Neuronal stem cell (in vitro differentiated cells): ENCODE measurements around the gene MAN2B1.

Experiments
- DNase-seq: peaks from one replicate; pipeline ENCODE4 v3.0.0-alpha.2; 2013; ENCODE audit warnings: low spot score
- H2AFZ ChIP-seq: one replicate; pipeline ENCODE4 v1.6.1; 2013; ENCODE audit warnings: mild to moderate bottlenecking, low read length, inconsistent platforms
- H2AK5ac ChIP-seq: 2 replicates; pipeline ENCODE4 v1.6.1; 2013; ENCODE audit warnings: low read depth, mild to moderate bottlenecking, inconsistent platforms, low read length, moderate library complexity, mixed read lengths
- H2BK120ac ChIP-seq: 2 replicates; pipeline ENCODE4 v1.6.1; 2013; ENCODE audit warnings: low read depth, mild to moderate bottlenecking, inconsistent platforms, low read length, moderate library complexity, mixed read lengths
- H2BK12ac ChIP-seq: one replicate; pipeline ENCODE4 v1.6.1; 2013; ENCODE audit warnings: low read length, inconsistent platforms
- H2BK15ac ChIP-seq: 2 replicates; pipeline ENCODE4 v1.6.1; 2013; ENCODE audit warnings: mild to moderate bottlenecking, low read length, inconsistent platforms, mixed read lengths
- H2BK5ac ChIP-seq: one replicate; pipeline ENCODE4 v1.6.1; 2013; ENCODE audit warnings: inconsistent platforms, mild to moderate bottlenecking, low read length, moderate library complexity
- H3K14ac ChIP-seq: one replicate; pipeline ENCODE4 v1.6.1; 2013; ENCODE audit warnings: low read length, inconsistent platforms
- H3K18ac ChIP-seq: 2 replicates; pipeline ENCODE4 v1.6.1; 2013; ENCODE audit warnings: low read length, inconsistent platforms
- H3K23ac ChIP-seq: 2 replicates; pipeline ENCODE4 v1.6.1; 2013; ENCODE audit warnings: low read depth, mild to moderate bottlenecking, mixed read lengths, low read length, inconsistent platforms; ENCODE audit not compliant: poor library complexity
- H3K27ac ChIP-seq: replicated peaks from 3 replicates; pipeline ENCODE4 v1.5.1; 2013; ENCODE audit warnings: low read length, inconsistent platforms
- H3K27me3 ChIP-seq, 3 experiments: 2 replicates each; pipeline ENCODE4 v1.6.1; 2013; ENCODE audit warnings: low read length in 3 of 3, mild to moderate bottlenecking in 2 of 3, inconsistent platforms in 1 of 3, low read depth in 1 of 3, mixed read lengths in 1 of 3, moderate library complexity in 1 of 3; ENCODE audit not compliant: control insufficient read depth in 3 of 3, insufficient read depth in 3 of 3
- H3K36me3 ChIP-seq, 2 donors: replicated peaks in 1 of 2; 2 replicates each; pipeline ENCODE4 v1.6.1; 2013; ENCODE audit warnings: low read length in 2 of 2; ENCODE audit not compliant: control insufficient read depth in 2 of 2, insufficient read depth in 2 of 2
- H3K4ac ChIP-seq: 2 replicates; pipeline ENCODE4 v1.6.1; 2013; ENCODE audit warnings: inconsistent platforms, mild to moderate bottlenecking, low read length, moderate library complexity
- H3K4me1 ChIP-seq, 2 donors: 1 replicate in 1 of 2; 2 replicates in 1 of 2; pipeline ENCODE4 v1.6.1; 2013; ENCODE audit warnings: low read length in 2 of 2, low read depth in 1 of 2; ENCODE audit not compliant: control insufficient read depth in 2 of 2, insufficient read depth in 1 of 2
- H3K4me2 ChIP-seq: one replicate; pipeline ENCODE4 v1.6.1; 2013; ENCODE audit warnings: mild to moderate bottlenecking, low read length, inconsistent platforms; ENCODE audit not compliant: insufficient read depth, poor library complexity, severe bottlenecking
- H3K4me3 ChIP-seq, 2 donors: 2 replicates each; pipeline ENCODE4 v1.5.1; 2013; ENCODE audit warnings: low read length in 2 of 2, mild to moderate bottlenecking in 2 of 2, inconsistent platforms in 1 of 2, moderate library complexity in 1 of 2
- H3K79me1 ChIP-seq: one replicate; pipeline ENCODE4 v1.6.1; 2013; ENCODE audit warnings: low read depth, mild to moderate bottlenecking, inconsistent platforms, low read length, moderate library complexity
- H3K9ac ChIP-seq: one replicate; pipeline ENCODE4 v1.6.1; 2013; ENCODE audit warnings: mild to moderate bottlenecking, low read depth, low read length, inconsistent platforms; ENCODE audit not compliant: poor library complexity
- H3K9me3 ChIP-seq, 2 donors: replicated peaks in 1 of 2; 2 replicates each; pipeline versions ENCODE3 to v1.6.1; 2013; ENCODE audit warnings: low read length in 2 of 2, mild to moderate bottlenecking in 2 of 2, inconsistent platforms in 1 of 2, low read depth in 1 of 2, mixed read lengths in 1 of 2, moderate library complexity in 1 of 2; ENCODE audit not compliant: control insufficient read depth in 2 of 2, insufficient read depth in 1 of 2
- H4K8ac ChIP-seq: one replicate; pipeline ENCODE4 v1.6.1; 2013; ENCODE audit warnings: low read depth, mild to moderate bottlenecking, inconsistent platforms, low read length, moderate library complexity
- H4K91ac ChIP-seq: one replicate; pipeline ENCODE4 v1.6.1; 2013; ENCODE audit warnings: low read length, low read depth, mild to moderate bottlenecking, inconsistent platforms; ENCODE audit not compliant: poor library complexity
- WGBS, 2 donors: extraction: QIAGEN DNeasy Blood & Tissue Kit; methylation state at CpG; one replicate each; pipeline ENCODE4 v1.1.7; 2013; ENCODE audit warnings: missing lambda C conversion rate in 2 of 2, mixed read lengths in 1 of 2; ENCODE audit not compliant: insufficient read length in 2 of 2, insufficient replicate concordance in 1 of 2; ENCODE audit errors: extremely low coverage in 2 of 2; 5-methylcytosine and 5-hydroxymethylcytosine counted together

Gene MAN2B1

DNA sequence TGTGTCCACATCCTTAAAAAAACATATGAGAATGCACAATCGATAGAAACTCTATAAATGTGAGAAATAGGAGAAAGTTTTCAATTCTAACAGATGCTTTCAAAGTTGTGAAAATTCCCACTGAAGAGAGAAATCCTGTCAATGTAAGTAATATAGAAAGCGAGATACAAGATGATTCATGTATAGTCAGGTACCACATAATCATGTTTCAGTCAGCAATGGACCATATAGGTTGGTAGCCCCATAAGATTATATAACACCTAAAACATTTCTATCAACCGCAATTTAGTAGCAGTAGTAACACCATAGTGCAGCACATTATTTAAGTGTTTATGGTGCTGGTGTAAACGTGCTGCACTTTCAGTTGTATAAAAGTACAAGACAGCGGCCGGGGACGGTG lies 37.3 kb downstream of the MAN2B1 start:
- Histone ChIP-seq H2AK5ac (no peak overlapping the region), H2BK5ac (no peak overlapping the region), H3K9me3 (peaks cover 31 to 66% of the 10 kb centered on the region in 2 donors), H3K23ac (no peak overlapping the region), H3K14ac (no peak overlapping the region), H3K18ac (no peak overlapping the region), H3K9ac (no peak overlapping the region), H3K4me3 (no peak overlapping the region), H3K79me1 (no peaks in the 10 kb centered on the region), H2BK120ac (no peak overlapping the region), H3K4me2 (no peak overlapping the region), H4K91ac (no peak overlapping the region), H3K36me3 (peaks cover 40 to 76% of the 10 kb centered on the region in 2 donors), H2BK15ac (no peak overlapping the region), H3K27ac (no peak overlapping the region), H3K4ac (no peak overlapping the region), H3K4me1 (no peaks in the 10 kb centered on the region), H3K27me3 (no peaks in the 10 kb centered on the region), H2AFZ (no peak overlapping the region), H4K8ac (no peak overlapping the region), H2BK12ac (no peak overlapping the region)
- no peak for DNase-seq
- WGBS, 2 donors = no CpG with 5 or more reads among the region's 7 CpGs

DNA sequence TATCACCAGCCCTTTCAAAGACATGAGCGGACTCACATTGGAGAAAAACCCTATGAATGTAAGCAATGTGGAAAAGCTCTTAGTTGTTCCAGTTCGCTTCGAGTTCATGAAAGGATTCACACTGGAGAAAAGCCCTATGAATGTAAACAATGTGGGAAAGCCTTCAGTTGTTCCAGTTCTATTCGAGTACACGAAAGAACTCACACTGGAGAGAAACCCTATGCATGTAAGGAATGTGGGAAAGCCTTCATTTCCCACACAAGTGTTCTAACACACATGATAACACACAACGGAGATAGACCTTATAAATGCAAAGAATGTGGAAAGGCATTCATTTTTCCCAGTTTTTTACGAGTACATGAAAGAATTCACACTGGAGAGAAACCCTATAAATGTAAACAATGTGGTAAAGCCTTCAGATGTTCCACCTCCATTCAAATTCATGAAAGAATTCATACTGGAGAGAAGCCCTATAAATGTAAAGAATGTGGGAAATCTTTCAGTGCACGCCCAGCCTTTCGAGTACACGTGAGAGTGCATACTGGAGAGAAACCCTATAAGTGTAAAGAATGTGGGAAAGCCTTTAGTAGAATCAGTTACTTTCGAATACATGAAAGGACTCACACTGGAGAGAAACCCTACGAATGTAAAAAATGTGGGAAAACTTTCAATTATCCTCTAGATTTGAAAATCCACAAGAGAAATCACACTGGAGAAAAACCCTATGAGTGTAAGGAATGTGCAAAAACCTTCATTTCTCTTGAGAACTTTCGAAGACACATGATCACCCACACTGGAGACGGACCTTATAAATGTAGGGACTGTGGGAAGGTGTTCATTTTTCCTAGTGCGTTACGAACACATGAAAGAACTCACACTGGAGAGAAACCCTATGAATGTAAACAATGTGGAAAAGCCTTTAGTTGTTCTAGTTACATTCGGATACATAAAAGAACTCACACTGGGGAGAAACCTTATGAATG lies 38.2 kb downstream of the MAN2B1 start:
- H3K14ac ChIP-seq = no peak overlapping the region
- H4K8ac ChIP-seq = no peak overlapping the region
- H2AK5ac ChIP-seq = no peak overlapping the region
- no peak overlapping the region for H2BK5ac ChIP-seq
- H2BK12ac ChIP-seq = no peak overlapping the region
- H2BK15ac ChIP-seq = no peak overlapping the region
- no peak for DNase-seq
- H3K79me1 ChIP-seq = no peaks in the 10 kb centered on the region
- H3K23ac ChIP-seq = no peak overlapping the region
- H2BK120ac ChIP-seq = no peak overlapping the region
- no CpG with 5 or more reads among the region's 17 CpGs for WGBS, 2 donors
- no peak overlapping the region for H3K18ac ChIP-seq
- no peak overlapping the region for H3K4me2 ChIP-seq
- H3K4ac ChIP-seq = no peak overlapping the region
- no peak overlapping the region for H3K9ac ChIP-seq
- no peaks in the 10 kb centered on the region for H3K27me3 ChIP-seq
- H3K27ac ChIP-seq = peak overlapping the region; percentile 32
- peaks cover 43 to 82% of the 10 kb centered on the region in 2 donors for H3K36me3 ChIP-seq
- peak overlapping the region in 1 of 2 donors; percentile 6 for H3K4me3 ChIP-seq
- H3K4me1 ChIP-seq = no peaks in the 10 kb centered on the region
- H4K91ac ChIP-seq = no peak overlapping the region
- H3K9me3 ChIP-seq = peaks cover 31 to 69% of the 10 kb centered on the region in 2 donors
- H2AFZ ChIP-seq = no peak overlapping the region

DNA sequence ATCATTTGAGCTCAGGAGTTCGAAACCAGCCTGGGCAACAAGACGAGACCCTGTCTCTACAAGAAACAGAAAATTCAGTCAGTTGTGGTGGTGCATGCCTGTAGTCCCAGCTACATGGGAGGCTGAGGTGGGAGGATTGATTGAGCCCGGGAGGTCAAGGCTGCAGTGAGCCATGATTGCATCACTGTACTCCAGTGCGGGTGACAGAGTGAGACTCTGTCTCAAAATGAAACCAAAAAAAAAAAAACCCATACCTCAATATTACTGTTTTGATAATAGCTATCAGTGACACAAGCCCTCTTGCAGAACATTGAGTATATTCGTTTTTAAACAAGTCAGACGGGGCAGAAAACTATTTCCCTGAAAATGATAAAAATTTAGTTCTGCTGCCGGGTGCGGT lies 39.6 kb downstream of the MAN2B1 start:
- Histone ChIP-seq H3K36me3 (peaks cover 43 to 85% of the 10 kb centered on the region in 2 donors), H3K4ac (no peak overlapping the region), H2BK120ac (no peak overlapping the region), H2BK5ac (no peak overlapping the region), H3K27me3 (no peaks in the 10 kb centered on the region), H3K18ac (no peak overlapping the region), H2BK12ac (no peak overlapping the region), H3K4me1 (no peaks in the 10 kb centered on the region), H3K4me2 (no peak overlapping the region), H3K9ac (no peak overlapping the region), H3K79me1 (no peaks in the 10 kb centered on the region), H2BK15ac (no peak overlapping the region), H4K91ac (no peak overlapping the region), H3K4me3 (no peak overlapping the region), H3K14ac (no peak overlapping the region), H2AK5ac (no peak overlapping the region), H2AFZ (no peak overlapping the region), H3K23ac (no peak overlapping the region), H3K27ac (no peak overlapping the region), H3K9me3 (peaks cover 33 to 72% of the 10 kb centered on the region in 2 donors), H4K8ac (no peak overlapping the region)
- WGBS, 2 donors = no CpG with 5 or more reads among the region's 8 CpGs
- DNase-seq = no peak

DNA sequence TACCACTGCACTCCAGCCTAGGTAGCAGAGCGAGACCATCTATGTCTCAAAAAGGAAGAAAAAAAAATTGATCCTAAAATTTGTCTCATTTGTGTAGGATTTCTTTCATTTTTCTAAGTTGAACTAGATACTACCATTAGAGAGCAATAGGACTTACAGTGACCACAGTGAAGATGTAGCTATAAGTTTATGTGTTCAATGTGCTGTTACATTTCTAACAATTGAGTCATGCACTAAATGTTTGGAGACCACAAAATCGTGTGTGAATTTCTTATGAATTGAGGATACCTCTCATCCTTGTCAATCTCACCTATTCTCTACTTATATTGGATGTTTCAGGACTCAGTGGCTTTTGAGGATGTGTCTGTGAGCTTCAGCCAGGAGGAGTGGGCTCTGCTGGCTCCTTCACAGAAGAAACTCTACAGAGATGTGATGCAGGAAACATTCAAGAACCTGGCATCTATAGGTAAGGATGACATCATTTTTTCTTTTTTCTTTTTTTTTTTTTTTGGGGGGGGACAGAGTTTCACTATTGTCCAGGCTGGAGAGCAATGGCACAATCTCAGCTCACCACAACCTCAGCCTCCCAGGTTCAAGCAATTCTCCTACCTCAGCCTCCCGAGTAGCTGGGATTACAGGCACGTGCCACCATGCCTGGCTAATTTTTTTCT lies 43.0 kb downstream of the MAN2B1 start:
- Histone ChIP-seq H2BK12ac (no peak overlapping the region), H2AK5ac (no peak overlapping the region), H3K9ac (no peak overlapping the region), H2BK15ac (no peak overlapping the region), H3K4me3 (no peak overlapping the region), H3K18ac (no peak overlapping the region), H2BK5ac (no peak overlapping the region), H3K9me3 (peaks cover 27 to 62% of the 10 kb centered on the region in 2 donors), H3K27ac (no peak overlapping the region), H4K8ac (no peak overlapping the region), H3K4me1 (no peaks in the 10 kb centered on the region), H3K14ac (no peak overlapping the region), H4K91ac (no peak overlapping the region), H3K23ac (no peak overlapping the region), H3K27me3 (no peaks in the 10 kb centered on the region), H3K4me2 (no peak overlapping the region), H3K4ac (no peak overlapping the region), H3K36me3 (peaks cover 28 to 60% of the 10 kb centered on the region in 2 donors), H3K79me1 (no peaks in the 10 kb centered on the region), H2BK120ac (no peak overlapping the region), H2AFZ (no peak overlapping the region)
- WGBS, 2 donors = no CpG with 5 or more reads among the region's 4 CpGs
- no peak for DNase-seq
